Cardiac fibroblast (primary cell): ENCODE results near the gene TMPRSS9.

Experiments
- DNase-seq, 2 donors: peaks; one replicate each; pipeline versions ENCODE4 v3.0.0 to v3.0.0-alpha.2; 2010; ENCODE audit warnings: low read depth in 2 of 2
- H3K4me3 ChIP-seq, 2 donors: replicated peaks in 1 of 2; 1 replicate in 1 of 2; 2 replicates in 1 of 2; pipeline ENCODE4 v1.5.1; 2011; ENCODE audit warnings: low read depth in 2 of 2, low read length in 2 of 2, mild to moderate bottlenecking in 2 of 2, moderate library complexity in 1 of 2
- CTCF ChIP-seq: IDR thresholded peaks from one replicate; pipeline ENCODE4 v1.5.1; 2011; ENCODE audit warnings: low read depth, mild to moderate bottlenecking, low read length, inconsistent platforms

Gene TMPRSS9

GRCh38 chr19:2438178-2438577 lies 78.1 kb downstream of the TMPRSS9 start:
- H3K4me3 ChIP-seq, result no peak overlapping the region
- no peak for TF ChIP-seq CTCF
- no peak for DNase-seq

GRCh38 chr19:2440515-2440914 lies 80.5 kb downstream of the TMPRSS9 start:
- no peak overlapping the region for H3K4me3 ChIP-seq
- no peak for TF ChIP-seq CTCF
- DNase-seq, result no peak

- no peak for DNase-seq
- no peak for TF ChIP-seq CTCF
- no peak overlapping the region for H3K4me3 ChIP-seq
Measured at GRCh38 chr19:2441096-2441752, 81.2 kb downstream of the TMPRSS9 start.

- H3K4me3 ChIP-seq, result no peak overlapping the region
- no peak for DNase-seq
- TF ChIP-seq CTCF, result no peak
Measured at GRCh38 chr19:2443116-2443784, 83.2 kb downstream of the TMPRSS9 start.

GRCh38 chr19:2443785-2444182 lies 83.7 kb downstream of the TMPRSS9 start:
- no peak overlapping the region for H3K4me3 ChIP-seq
- TF ChIP-seq CTCF, result no peak
- no peak for DNase-seq

GRCh38 chr19:2444251-2445002 lies 84.4 kb downstream of the TMPRSS9 start:
- H3K4me3 ChIP-seq, result no peak overlapping the region
- no peak for TF ChIP-seq CTCF
- DNase-seq, result no peak
